IMR-90 (cell line): ENCODE measurements around the gene ERGIC1. TPM values are rescaled to one million over a fixed set of nuclear protein-coding genes. Genes with fewer than 3 reads are reported as not detected.
A peak's percentile ranks its signal among the peaks of the same experiment; 100 is the strongest.

ENCODE experiments used
- ATAC-seq: fragments of 200-7000 bp; cut with Tn5 transposase; 2 replicates; pipeline ENCODE4 v1.9.1; 2020; ENCODE audit warnings: low read depth, mild to moderate bottlenecking, moderate library complexity
- BruUV-seq: library from RNA; stranded (reverse); fragments of 400-500 nt; replicated peaks from 2 replicates; lab custom pipeline; 2021; lab: Mats Ljungman, UMichigan
- CTCF ChIA-PET: fragments of 300-600 bp; formaldehyde crosslinking; extraction: SDS; loops from one replicate; lab custom pipeline; 2021; ENCODE audit warnings: antibody characterized with exemption; lab: Yijun Ruan, JAX
- POLR2A ChIA-PET: fragments of 300-600 bp; sonication (Branson Sonifier 250); formaldehyde crosslinking; loops from one replicate; lab custom pipeline; 2022; ENCODE audit warnings: antibody characterized with exemption; ENCODE audit not compliant: unreplicated experiment; lab: Charles Lee
- DNase-seq: peaks from one replicate; pipeline ENCODE4 v3.0.0; 2013
- H2AFZ ChIP-seq: replicated peaks from 2 replicates; pipeline ENCODE3; 2013; ENCODE audit warnings: low read length, mild to moderate bottlenecking; ENCODE audit not compliant: poor library complexity
- H2AK5ac ChIP-seq: 2 replicates; pipeline ENCODE4 v1.6.1; 2013; ENCODE audit warnings: low read depth, low read length, inconsistent platforms
- H2AK9ac ChIP-seq: replicated peaks from 2 replicates; pipeline ENCODE3; 2013; ENCODE audit warnings: mild to moderate bottlenecking, low read depth, low read length, moderate library complexity; ENCODE audit not compliant: poor library complexity
- H2BK120ac ChIP-seq: 2 replicates; pipeline ENCODE4 v1.6.1; 2013; ENCODE audit warnings: low read depth, low read length, inconsistent platforms
- H2BK15ac ChIP-seq: 3 replicates; pipeline ENCODE4 v1.6.1; 2013; ENCODE audit warnings: low read depth, low read length, inconsistent platforms
- H2BK20ac ChIP-seq: 2 replicates; pipeline ENCODE4 v1.6.1; 2013; ENCODE audit warnings: low read depth, mild to moderate bottlenecking, inconsistent platforms, low read length, moderate library complexity
- H2BK5ac ChIP-seq: 2 replicates; pipeline ENCODE4 v1.6.1; 2013; ENCODE audit warnings: mild to moderate bottlenecking, low read depth, low read length, inconsistent platforms; ENCODE audit not compliant: poor library complexity, severe bottlenecking
- H3K14ac ChIP-seq: replicated peaks from 2 replicates; pipeline ENCODE4 v1.6.1; 2013; ENCODE audit warnings: low read depth, low read length, inconsistent platforms
- H3K18ac ChIP-seq: 2 replicates; pipeline ENCODE4 v1.6.1; 2013; ENCODE audit warnings: low read depth, low read length, control low read depth
- H3K23ac ChIP-seq: 2 replicates; pipeline ENCODE4 v1.6.1; 2013; ENCODE audit warnings: low read depth, low read length, inconsistent platforms
- H3K27ac ChIP-seq: 2 replicates; pipeline ENCODE4 v1.5.1; 2013; ENCODE audit warnings: mild to moderate bottlenecking, control low read depth, low read length; ENCODE audit not compliant: insufficient read depth
- H3K27me3 ChIP-seq: 2 replicates; pipeline ENCODE4 v1.6.1; 2013; ENCODE audit warnings: low read length; ENCODE audit not compliant: control insufficient read depth, insufficient read depth
- H3K36me3 ChIP-seq: 2 replicates; pipeline ENCODE4 v1.6.1; 2013; ENCODE audit warnings: low read length, mixed read lengths; ENCODE audit not compliant: control insufficient read depth, insufficient read depth
- H3K4ac ChIP-seq: 2 replicates; pipeline ENCODE4 v1.6.1; 2013; ENCODE audit warnings: low read depth, low read length, inconsistent platforms
- H3K4me1 ChIP-seq: 2 replicates; pipeline ENCODE4 v1.6.1; 2013; ENCODE audit warnings: low read length, mixed read lengths; ENCODE audit not compliant: control insufficient read depth, insufficient read depth
- H3K4me2 ChIP-seq: 2 replicates; pipeline ENCODE4 v1.6.1; 2013; ENCODE audit warnings: low read depth, mild to moderate bottlenecking, control low read depth, low read length, moderate library complexity
- H3K4me3 ChIP-seq: 2 replicates; pipeline ENCODE4 v1.5.1; 2013; ENCODE audit warnings: low read depth, mild to moderate bottlenecking, control low read depth, low read length, moderate library complexity; ENCODE audit not compliant: insufficient read depth
- H3K56ac ChIP-seq: 2 replicates; pipeline ENCODE4 v1.6.1; 2013; ENCODE audit warnings: low read length, inconsistent platforms; ENCODE audit not compliant: insufficient read depth; ENCODE audit errors: extremely low read depth
- H3K79me1 ChIP-seq, 2 experiments: 2 replicates each; pipeline ENCODE4 v1.6.1; 2013; ENCODE audit warnings: low read length in 2 of 2, inconsistent platforms in 1 of 2, low read depth in 1 of 2
- H3K9ac ChIP-seq: 2 replicates; pipeline ENCODE4 v1.6.1; 2013; ENCODE audit warnings: low read depth, low read length, control low read depth
- H3K9me1 ChIP-seq: 2 replicates; pipeline ENCODE4 v1.6.1; 2013; ENCODE audit warnings: low read length, inconsistent platforms; ENCODE audit not compliant: insufficient read depth
- H3K9me3 ChIP-seq: 2 replicates; pipeline ENCODE4 v1.6.1; 2013; ENCODE audit warnings: low read length; ENCODE audit not compliant: control insufficient read depth, insufficient read depth
- H4K20me1 ChIP-seq: 2 replicates; pipeline ENCODE4 v1.6.1; 2013; ENCODE audit warnings: low read length, inconsistent platforms; ENCODE audit not compliant: insufficient read depth
- H4K5ac ChIP-seq: 2 replicates; pipeline ENCODE4 v1.6.1; 2013; ENCODE audit warnings: mild to moderate bottlenecking, low read depth, low read length, control low read depth
- H4K8ac ChIP-seq, 2 experiments: 2 replicates each; pipeline ENCODE4 v1.6.1; 2013; ENCODE audit warnings: low read depth in 2 of 2, low read length in 2 of 2, control low read depth in 1 of 2, inconsistent platforms in 1 of 2
- H4K91ac ChIP-seq: 2 replicates; pipeline ENCODE4 v1.6.1; 2013; ENCODE audit warnings: low read depth, low read length, inconsistent platforms; ENCODE audit not compliant: insufficient read depth
- BHLHE40 ChIP-seq: fragments of 150-350 bp; IDR thresholded peaks from 2 replicates; pipeline ENCODE4 v1.6.1; 2016; ENCODE audit warnings: mild to moderate bottlenecking, low read depth, low read length
- MAFK ChIP-seq: IDR thresholded peaks from 2 replicates; pipeline ENCODE4 v1.6.1; 2012; ENCODE audit warnings: low read depth, low read length, improper control_type of control experiment
- MAZ ChIP-seq: IDR thresholded peaks from 2 replicates; pipeline ENCODE4 v1.6.1; 2012; ENCODE audit warnings: low read depth, mild to moderate bottlenecking, low read length, improper control_type of control experiment, moderate library complexity, borderline replicate concordance
- POLR2A ChIP-seq: IDR thresholded peaks from 2 replicates; pipeline ENCODE4 v1.6.1; 2012; ENCODE audit warnings: mild to moderate bottlenecking, low read depth, low read length
- RAD21 ChIP-seq: IDR thresholded peaks from 2 replicates; pipeline ENCODE4 v1.6.1; 2012; ENCODE audit warnings: low read length, improper control_type of control experiment
- WGBS, 2 experiments: methylation state at CpG; one replicate each; pipeline versions ENCODE4 v1.1.5 to v1.1.7; 2013; ENCODE audit warnings: missing lambda C conversion rate in 2 of 2; ENCODE audit not compliant: insufficient read length in 1 of 2; ENCODE audit errors: extremely low coverage in 2 of 2; 5-methylcytosine and 5-hydroxymethylcytosine counted together
- dilution Hi-C: fragments of 300-500 bp; cut with HindIII; formaldehyde crosslinking; loops from one replicate; pipeline ENCODE4 v1.14.3; 2018; ENCODE audit warnings: low sequenced_read_pairs; ENCODE audit not compliant: unreplicated experiment
- in situ Hi-C: fragments of 300-500 bp; cut with MboI; formaldehyde crosslinking; loops from 3 replicates; pipeline ENCODE4 v1.14.3; 2019; ENCODE audit warnings: low sequenced_read_pairs, inconsistent platforms, mixed read lengths
- intact Hi-C: fragments of 100-400 bp; cut with micrococcal nuclease; formaldehyde crosslinking; loops from 2 replicates; pipeline ENCODE4 v1.10.0; 2022
- polyA plus RNA-seq, 3 experiments: library from polyadenylated mRNA; depleted of rRNA; stranded (reverse); fragments of >200 nt; gene quantifications; 2 replicates each; pipeline ENCODE4 v1.2.3, GENCODE V29; 2012; ENCODE audit warnings: low replicate concordance in 1 of 3
- total RNA-seq: library from RNA; depleted of rRNA; stranded (reverse); fragments of >200 nt; gene quantifications from 2 replicates; pipeline ENCODE4 v1.2.3, GENCODE V29; 2012

Gene ERGIC1
- total and polyA plus RNA-seq, 2 of the 4 experiments (the other 2 are of a cell fraction): 134 to 192 TPM

DNA sequence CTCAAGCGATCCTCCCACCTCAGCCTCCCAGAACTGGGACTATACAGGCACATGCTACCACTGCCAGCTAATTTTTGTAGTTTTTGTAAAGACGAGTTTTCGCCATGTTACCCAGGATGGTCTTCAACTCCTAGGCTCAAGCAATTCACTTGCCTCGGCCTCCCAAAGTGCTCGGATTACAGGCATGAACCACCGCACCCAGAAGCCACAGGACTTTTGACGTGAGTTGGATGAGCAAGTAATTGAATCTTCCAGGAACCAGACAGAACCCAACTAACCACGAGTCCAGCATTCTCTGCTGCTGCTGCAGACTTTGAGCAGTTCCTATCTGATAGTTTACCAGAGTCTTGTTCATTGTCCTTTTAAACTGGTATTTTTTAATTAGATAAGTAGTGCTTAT is 139.9 kb downstream of the ERGIC1 start:
- Histone ChIP-seq H3K9me3 (no peaks in the 10 kb centered on the region), H3K27ac (no peak overlapping the region), H3K23ac (no peak overlapping the region), H2BK5ac (peak overlapping the region; percentile 4), H3K9ac (no peak overlapping the region), H2AK9ac (no peak overlapping the region), H3K9me1 (no peaks in the 10 kb centered on the region; the same call in 1 of the 2 replicates), H2BK20ac (peak overlapping the region; percentile 3; the same call in 1 of the 2 replicates), H2BK120ac (peak overlapping the region; percentile 33), H3K4ac (peak overlapping the region; percentile 43), H3K18ac (no peak overlapping the region), H3K4me2 (no peak overlapping the region), H4K8ac (peak overlapping the region in 1 of 2 experiments; percentile 44; a peak in 2 of 4 replicates), H3K79me1 (no peaks in the 10 kb centered on the region), H3K36me3 (peaks cover 6% of the 10 kb centered on the region; the same call in 1 of the 2 replicates), H3K27me3 (no peaks in the 10 kb centered on the region), H2AK5ac (no peak overlapping the region), H3K14ac (no peak overlapping the region), H2AFZ (peak overlapping the region; percentile 19), H3K4me3 (no peak overlapping the region), H2BK15ac (no peak overlapping the region), H4K20me1 (no peaks in the 10 kb centered on the region), H4K91ac (no peak overlapping the region), H3K4me1 (peaks cover 1% of the 10 kb centered on the region; the same call in 1 of the 2 replicates), H3K56ac (no peak overlapping the region), H4K5ac (no peak overlapping the region)
- ATAC-seq (no peak), DNase-seq (peak; percentile 55)
- in situ Hi-C loops (no loop called here), intact Hi-C loops (no loop called here), dilution Hi-C loops (no loop called here)
- ChIA-PET CTCF (interaction anchor here (1.3 kb wide), 1 partner anchor 192 kb away, joined by 3 read pairs; no protein-coding TSS in a partner anchor), POLR2A (no interaction called here)
- BruUV-seq: no TSS peak
- 87% methylated on average over 3 of the region's 8 CpGs; no CpG with 5 or more reads in 1 of the 2 experiments for WGBS, 2 experiments
- no peak for TF ChIP-seq RAD21
- TF ChIP-seq MAFK: no peak
- TF ChIP-seq BHLHE40: no peak
- TF ChIP-seq MAZ: no peak
- no peak for TF ChIP-seq POLR2A
